HepG2 (cell line): ENCODE data around the gene NRDE2.

ENCODE experiments used
- ARID3A ChIP-seq: IDR thresholded peaks from 2 replicates; pipeline ENCODE4 v1.6.1; 2012; ENCODE audit warnings: low read depth, low read length, improper control_type of control experiment
- ATF2 ChIP-seq: sonication (generic); formaldehyde crosslinking; IDR thresholded peaks from 2 replicates; pipeline ENCODE4 v1.4.0; 2020; ENCODE audit warnings: missing genetic modification reagents
- FOXA3 ChIP-seq: IDR thresholded peaks from 2 replicates; pipeline ENCODE4 v1.6.1; 2016; ENCODE audit warnings: missing genetic modification reagents, missing compliant biosample characterization
- HCFC1 ChIP-seq: fragments of 150-350 bp; IDR thresholded peaks from 2 replicates; pipeline ENCODE4 v1.6.1; 2014; ENCODE audit warnings: low read depth, low read length
- PATZ1 ChIP-seq: sonication (generic); formaldehyde crosslinking; IDR thresholded peaks from 2 replicates; pipeline ENCODE4 v1.4.0; 2020; ENCODE audit warnings: missing genetic modification reagents
- POLR2A ChIP-seq, 2 experiments: IDR thresholded peaks; 2 replicates each; pipeline ENCODE4 v1.6.1; 2011; ENCODE audit warnings: low read depth in 2 of 2, low read length in 2 of 2, mild to moderate bottlenecking in 1 of 2, moderate library complexity in 1 of 2; ENCODE audit not compliant: insufficient read depth in 1 of 2
- RARG ChIP-seq: sonication (generic); formaldehyde crosslinking; IDR thresholded peaks from 2 replicates; pipeline ENCODE4 v1.4.0; 2020; ENCODE audit warnings: low read depth, mild to moderate bottlenecking, missing genetic modification reagents
- SAFB2 ChIP-seq: sonication (generic); formaldehyde crosslinking; IDR thresholded peaks from 2 replicates; pipeline ENCODE4 v1.5.1; 2020; ENCODE audit warnings: missing genetic modification reagents, low read depth, mild to moderate bottlenecking, borderline replicate concordance
- SAP130 ChIP-seq: IDR thresholded peaks from 2 replicates; pipeline ENCODE4 v1.6.1; 2016; ENCODE audit warnings: low read depth
- TOE1 ChIP-seq: sonication (generic); formaldehyde crosslinking; IDR thresholded peaks from 2 replicates; pipeline ENCODE4 v1.4.0; 2020; ENCODE audit warnings: mild to moderate bottlenecking, missing genetic modification reagents
- ZNF558 ChIP-seq: sonication (generic); formaldehyde crosslinking; IDR thresholded peaks from 2 replicates; pipeline ENCODE4 v1.9.0; 2022; ENCODE audit warnings: mild to moderate bottlenecking, missing genetic modification reagents, borderline replicate concordance
- ZNF580 ChIP-seq: IDR thresholded peaks from 2 replicates; pipeline ENCODE4 v1.6.1; 2016; ENCODE audit warnings: low read depth, borderline replicate concordance
- ZNF746 ChIP-seq: sonication (generic); formaldehyde crosslinking; IDR thresholded peaks from 2 replicates; pipeline ENCODE4 v1.8.0; 2022; ENCODE audit warnings: mild to moderate bottlenecking, missing genetic modification reagents
- ZNF883 ChIP-seq: sonication (generic); formaldehyde crosslinking; IDR thresholded peaks from 2 replicates; pipeline ENCODE4 v1.5.1; 2020; ENCODE audit warnings: mild to moderate bottlenecking, missing genetic modification reagents; ENCODE audit errors: not compliant biosample characterization

- TF ChIP-seq RARG (CRISPR knock-in tag) = no peak
- no peak for TF ChIP-seq ZNF580 (CRISPR knock-in tag)
- no peak for TF ChIP-seq SAFB2 (CRISPR knock-in tag)
- TF ChIP-seq ZNF558 (CRISPR knock-in tag) = no peak
- TF ChIP-seq ZNF883 (CRISPR knock-in tag) = no peak
- TF ChIP-seq PATZ1 (CRISPR knock-in tag) = no peak
- no peak for TF ChIP-seq SAP130 (CRISPR knock-in tag)
- TF ChIP-seq ATF2 (CRISPR knock-in tag) = no peak
- no peak for TF ChIP-seq HCFC1
- no peak for TF ChIP-seq ZNF746
- no peak for TF ChIP-seq TOE1 (CRISPR knock-in tag)
- no peak for TF ChIP-seq ARID3A
- no peak for TF ChIP-seq POLR2A (IDR thresholded peaks at IDR 0.05; ENCODE audit: insufficient read depth in 1 of 2, low read depth in 2 of 2, low read length in 2 of 2)
- TF ChIP-seq FOXA3 = no peak
Measured at GRCh38 chr14:90354551-90355298, 23.0 kb upstream of the NRDE2 start.
